Measurements from ENCODE around the gene SLC29A1.

Gene SLC29A1

GRCh38 chr6:44232676-44233566 is 9.5 kb downstream of the SLC29A1 start:
- peaks cover 17% of the 10 kb centered on the region for H3K4me1 Mint-ChIP-seq (ENCODE audit: low read depth)
- peaks cover 93% of the 10 kb centered on the region for H3K36me3 Mint-ChIP-seq (ENCODE audit: low read depth)
- H3K4me3 Mint-ChIP-seq, result no peak overlapping the region
- no peak for DNase-seq
- no peaks in the 10 kb centered on the region for H3K27me3 Mint-ChIP-seq
- no peaks in the 10 kb centered on the region for H3K9me3 Mint-ChIP-seq
- no peak overlapping the region for H3K27ac Mint-ChIP-seq

GRCh38 chr6:44233567-44234100 is 10.2 kb downstream of the SLC29A1 start:
- H3K36me3 Mint-ChIP-seq (ENCODE audit: low read depth), result peaks cover 86% of the 10 kb centered on the region
- no peak overlapping the region for H3K4me3 Mint-ChIP-seq
- H3K27me3 Mint-ChIP-seq, result no peaks in the 10 kb centered on the region
- H3K9me3 Mint-ChIP-seq, result no peaks in the 10 kb centered on the region
- H3K4me1 Mint-ChIP-seq (ENCODE audit: low read depth), result peaks cover 24% of the 10 kb centered on the region
- no peak for DNase-seq
- no peak overlapping the region for H3K27ac Mint-ChIP-seq

GRCh38 chr6:44234101-44235025 is 11.0 kb downstream of the SLC29A1 start:
- no peak overlapping the region for H3K27ac Mint-ChIP-seq
- H3K4me3 Mint-ChIP-seq, result no peak overlapping the region
- no peaks in the 10 kb centered on the region for H3K9me3 Mint-ChIP-seq
- H3K27me3 Mint-ChIP-seq, result no peaks in the 10 kb centered on the region
- H3K36me3 Mint-ChIP-seq (ENCODE audit: low read depth), result peaks cover 79% of the 10 kb centered on the region
- peaks cover 31% of the 10 kb centered on the region for H3K4me1 Mint-ChIP-seq (ENCODE audit: low read depth)
- DNase-seq, result no peak

GRCh38 chr6:44235269-44235668 is 11.9 kb downstream of the SLC29A1 start:
- Mint-ChIP-seq H3K27ac (peak overlapping the region; percentile 1), H3K4me3 (no peak overlapping the region), H3K9me3 (no peaks in the 10 kb centered on the region), H3K36me3 (ENCODE audit: low read depth) (peaks cover 70% of the 10 kb centered on the region), H3K27me3 (no peaks in the 10 kb centered on the region), H3K4me1 (ENCODE audit: low read depth) (peaks cover 32% of the 10 kb centered on the region)
- no peak for DNase-seq

GRCh38 chr6:44235891-44236516 is 12.6 kb downstream of the SLC29A1 start:
- Mint-ChIP-seq H3K27me3 (no peaks in the 10 kb centered on the region), H3K36me3 (ENCODE audit: low read depth) (peaks cover 62% of the 10 kb centered on the region), H3K27ac (no peak overlapping the region), H3K4me1 (ENCODE audit: low read depth) (peaks cover 32% of the 10 kb centered on the region), H3K4me3 (no peak overlapping the region), H3K9me3 (no peaks in the 10 kb centered on the region)
- DNase-seq, result no peak

GRCh38 chr6:44237021-44237812 is 13.8 kb downstream of the SLC29A1 start:
- H3K36me3 Mint-ChIP-seq (ENCODE audit: low read depth), result peaks cover 50% of the 10 kb centered on the region
- no peaks in the 10 kb centered on the region for H3K27me3 Mint-ChIP-seq
- peaks cover 33% of the 10 kb centered on the region for H3K4me1 Mint-ChIP-seq (ENCODE audit: low read depth)
- peak overlapping the region; percentile 80 for H3K4me3 Mint-ChIP-seq
- H3K9me3 Mint-ChIP-seq, result no peaks in the 10 kb centered on the region
- DNase-seq, result peak; percentile 79
- H3K27ac Mint-ChIP-seq, result peak overlapping the region; percentile 97

GRCh38 chr6:44237813-44238433 is 14.5 kb downstream of the SLC29A1 start:
- H3K9me3 Mint-ChIP-seq, result no peaks in the 10 kb centered on the region
- H3K36me3 Mint-ChIP-seq (ENCODE audit: low read depth), result peaks cover 44% of the 10 kb centered on the region
- peaks cover 35% of the 10 kb centered on the region for H3K4me1 Mint-ChIP-seq (ENCODE audit: low read depth)
- peak overlapping the region; percentile 97 for H3K27ac Mint-ChIP-seq
- no peaks in the 10 kb centered on the region for H3K27me3 Mint-ChIP-seq
- H3K4me3 Mint-ChIP-seq, result peak overlapping the region; percentile 80
- DNase-seq, result peak; percentile 89

GRCh38 chr6:44238687-44239350 is 15.4 kb downstream of the SLC29A1 start:
- no peaks in the 10 kb centered on the region for H3K27me3 Mint-ChIP-seq
- DNase-seq, result no peak
- H3K27ac Mint-ChIP-seq, result peak overlapping the region; percentile 97
- no peaks in the 10 kb centered on the region for H3K9me3 Mint-ChIP-seq
- H3K4me3 Mint-ChIP-seq, result peak overlapping the region; percentile 80
- H3K36me3 Mint-ChIP-seq (ENCODE audit: low read depth), result peaks cover 36% of the 10 kb centered on the region
- peaks cover 35% of the 10 kb centered on the region for H3K4me1 Mint-ChIP-seq (ENCODE audit: low read depth)

- no peaks in the 10 kb centered on the region for H3K9me3 Mint-ChIP-seq
- no peak overlapping the region for H3K27ac Mint-ChIP-seq
- H3K4me3 Mint-ChIP-seq, result no peak overlapping the region
- H3K27me3 Mint-ChIP-seq, result no peaks in the 10 kb centered on the region
- DNase-seq, result no peak
- H3K36me3 Mint-ChIP-seq (ENCODE audit: low read depth), result peaks cover 20% of the 10 kb centered on the region
- peaks cover 25% of the 10 kb centered on the region for H3K4me1 Mint-ChIP-seq (ENCODE audit: low read depth)
Observed at GRCh38 chr6:44243345-44243744, 19.9 kb downstream of the SLC29A1 start.

GRCh38 chr6:44245391-44245911 is 22.1 kb downstream of the SLC29A1 start:
- H3K27me3 Mint-ChIP-seq, result no peaks in the 10 kb centered on the region

GRCh38 chr6:44245912-44246662 is 22.7 kb downstream of the SLC29A1 start:
- DNase-seq, result peak; percentile 95

More at GRCh38 chr6:44245391-44245911, 22.1 kb downstream of the SLC29A1 start:
- Mint-ChIP-seq H3K9me3 (no peaks in the 10 kb centered on the region), H3K4me1 (ENCODE audit: low read depth) (peaks cover 34% of the 10 kb centered on the region), H3K36me3 (ENCODE audit: low read depth) (peaks cover 41% of the 10 kb centered on the region), H3K4me3 (peak overlapping the region; percentile 98), H3K27ac (peak overlapping the region; percentile 100)
- DNase-seq, result no peak

More at GRCh38 chr6:44245912-44246662, 22.7 kb downstream of the SLC29A1 start:
- Mint-ChIP-seq H3K27ac (peak overlapping the region; percentile 100), H3K4me3 (peak overlapping the region; percentile 98), H3K4me1 (ENCODE audit: low read depth) (peaks cover 41% of the 10 kb centered on the region), H3K36me3 (ENCODE audit: low read depth) (peaks cover 48% of the 10 kb centered on the region), H3K9me3 (no peaks in the 10 kb centered on the region), H3K27me3 (no peaks in the 10 kb centered on the region)
